NB4 (cell line): ENCODE data around the gene AP1S3.

Experiments used
- CTCF ChIP-seq: IDR thresholded peaks from one replicate; pipeline ENCODE4 v1.5.1; 2012; ENCODE audit warnings: low read depth, low read length
- POLR2A ChIP-seq: IDR thresholded peaks from 2 replicates; pipeline ENCODE4 v1.6.1; 2011; ENCODE audit warnings: mild to moderate bottlenecking; ENCODE audit not compliant: insufficient read length; ENCODE audit errors: extremely low read depth

- TF ChIP-seq CTCF (no peak), POLR2A (no peak)
Observed at GRCh38 chr2:223782629-223783028, 54.8 kb downstream of the AP1S3 start.
